ENCODE results near the gene TNFRSF21.
"Not testable (repeated sequence)": the region's sequence is repeated elsewhere in the genome, so short reads cannot be mapped to it uniquely, and the experiment has no call there.

Gene TNFRSF21, protein sequence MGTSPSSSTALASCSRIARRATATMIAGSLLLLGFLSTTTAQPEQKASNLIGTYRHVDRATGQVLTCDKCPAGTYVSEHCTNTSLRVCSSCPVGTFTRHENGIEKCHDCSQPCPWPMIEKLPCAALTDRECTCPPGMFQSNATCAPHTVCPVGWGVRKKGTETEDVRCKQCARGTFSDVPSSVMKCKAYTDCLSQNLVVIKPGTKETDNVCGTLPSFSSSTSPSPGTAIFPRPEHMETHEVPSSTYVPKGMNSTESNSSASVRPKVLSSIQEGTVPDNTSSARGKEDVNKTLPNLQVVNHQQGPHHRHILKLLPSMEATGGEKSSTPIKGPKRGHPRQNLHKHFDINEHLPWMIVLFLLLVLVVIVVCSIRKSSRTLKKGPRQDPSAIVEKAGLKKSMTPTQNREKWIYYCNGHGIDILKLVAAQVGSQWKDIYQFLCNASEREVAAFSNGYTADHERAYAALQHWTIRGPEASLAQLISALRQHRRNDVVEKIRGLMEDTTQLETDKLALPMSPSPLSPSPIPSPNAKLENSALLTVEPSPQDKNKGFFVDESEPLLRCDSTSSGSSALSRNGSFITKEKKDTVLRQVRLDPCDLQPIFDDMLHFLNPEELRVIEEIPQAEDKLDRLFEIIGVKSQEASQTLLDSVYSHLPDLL

DNA sequence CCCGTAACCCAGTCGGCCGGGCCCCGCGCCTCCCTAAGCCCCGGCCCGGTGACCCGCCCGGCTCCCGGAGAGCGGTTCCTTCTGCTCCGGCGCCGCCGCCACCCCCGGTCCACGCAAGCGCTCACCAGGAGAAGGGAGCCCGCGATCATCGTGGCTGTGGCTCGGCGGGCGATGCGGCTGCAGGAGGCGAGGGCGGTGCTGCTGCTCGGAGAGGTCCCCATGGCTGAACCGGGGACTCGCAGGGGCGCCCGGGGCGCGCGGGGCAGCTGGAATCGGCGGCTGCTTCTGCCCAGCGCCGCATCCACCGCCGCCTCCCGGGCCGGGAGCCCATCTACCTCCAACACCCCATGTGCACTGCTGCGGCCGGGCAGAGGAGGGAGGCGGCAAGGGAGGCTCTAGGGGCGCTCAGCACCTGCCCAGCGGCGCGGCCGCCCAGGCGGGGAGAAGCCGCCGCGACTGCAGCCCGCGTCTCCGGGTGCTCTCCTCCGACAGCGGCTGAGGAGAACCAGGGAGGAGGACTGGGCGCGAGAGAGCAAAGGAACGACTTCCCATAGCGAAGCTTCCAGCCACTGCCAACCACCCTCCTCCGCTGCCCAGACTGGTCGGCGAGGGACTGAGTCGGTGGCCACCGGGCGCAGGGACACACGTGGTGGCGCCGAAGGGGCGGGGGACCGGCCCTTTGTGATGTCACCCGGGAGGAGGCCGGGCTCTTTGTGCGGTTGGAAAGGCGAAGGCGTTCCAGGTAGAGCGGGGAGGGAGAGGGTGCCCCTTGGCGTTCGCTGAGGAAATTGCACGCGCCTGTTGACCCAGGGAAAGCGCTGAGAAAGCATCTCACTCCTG, at the start of gene TNFRSF21:
TNFRSF21 (minus strand) TSS at position 615 of the 840 bp plus-strand sequence; CDS start at position 221, 394 bp downstream.
- peak; percentile 68 for DNase-seq

DNA sequence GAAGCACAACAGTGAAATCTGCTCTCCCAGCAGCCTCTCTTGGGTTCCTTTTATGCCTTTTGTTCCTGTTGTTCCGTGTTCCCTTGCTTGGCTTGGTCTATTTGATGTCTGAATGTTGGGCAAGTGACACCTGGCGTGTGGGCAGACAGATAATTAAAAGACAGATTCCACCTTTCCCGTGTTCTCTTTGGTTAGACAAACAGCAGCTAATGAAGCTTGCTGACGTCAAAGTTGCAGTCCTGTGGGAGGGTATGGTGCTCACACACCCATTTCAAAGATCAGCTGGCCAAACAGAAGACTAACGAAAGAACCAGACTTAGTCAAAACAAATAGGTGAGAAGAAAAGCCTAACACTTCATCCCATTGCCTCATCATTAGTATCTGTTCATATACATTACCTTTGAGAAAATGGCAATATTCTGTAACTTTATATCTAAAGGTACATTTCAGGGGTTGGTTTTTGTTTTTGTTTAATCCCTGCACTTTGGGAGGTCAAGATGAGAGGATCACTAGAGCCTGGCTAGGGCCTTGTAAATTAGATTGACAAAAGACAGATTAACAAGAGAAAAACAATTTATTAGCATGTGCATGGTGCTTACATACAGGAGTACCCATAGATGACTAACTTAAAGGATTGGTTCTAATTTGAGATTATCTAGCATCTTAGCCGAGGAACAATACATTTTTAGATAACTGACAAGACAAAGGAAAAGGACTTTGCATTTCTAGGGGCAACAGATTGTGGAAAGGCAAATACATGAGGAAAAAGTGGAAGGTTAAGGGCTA, 48.9 kb upstream of the TNFRSF21 start:
- no peak for DNase-seq

DNA sequence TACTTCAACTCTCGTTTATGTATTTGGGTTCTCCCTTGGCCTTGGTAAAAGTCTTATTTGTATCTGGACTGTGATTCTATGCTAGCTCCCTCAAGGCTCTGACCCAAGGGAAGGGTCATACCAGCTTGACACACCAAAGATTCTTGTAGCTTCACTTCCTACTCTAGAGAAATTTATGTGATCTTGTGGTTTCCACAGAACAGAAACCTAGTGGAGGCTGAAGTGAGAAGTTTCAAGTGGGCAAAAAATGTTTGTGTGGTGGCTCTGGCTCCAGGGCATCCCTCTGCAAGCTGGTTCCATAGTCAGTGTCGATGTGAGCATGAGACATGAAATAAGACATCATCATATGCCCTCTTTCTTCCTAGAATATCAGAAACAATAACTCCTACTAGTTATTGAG, 48.1 kb upstream of the TNFRSF21 start:
- no peak for DNase-seq

DNA sequence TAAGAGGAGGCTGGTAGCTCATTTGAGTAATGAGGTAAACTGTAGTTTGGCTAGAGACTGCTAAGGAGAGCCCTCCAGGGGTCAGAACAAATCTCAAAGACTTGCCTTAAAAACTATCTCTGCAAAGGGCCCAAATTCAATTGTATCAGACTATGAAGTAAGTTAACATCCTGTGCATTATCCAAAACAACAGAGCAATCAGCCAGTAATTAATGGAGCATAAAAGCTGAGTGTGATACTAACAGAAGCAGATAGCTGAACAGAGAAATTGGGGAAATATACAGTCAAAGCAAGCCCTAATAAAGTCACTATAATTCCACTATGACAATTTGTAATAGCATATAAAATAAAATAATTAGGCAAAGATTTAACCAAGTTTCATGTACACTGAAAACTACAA, 45.8 kb upstream of the TNFRSF21 start:
- no peak for DNase-seq

DNA sequence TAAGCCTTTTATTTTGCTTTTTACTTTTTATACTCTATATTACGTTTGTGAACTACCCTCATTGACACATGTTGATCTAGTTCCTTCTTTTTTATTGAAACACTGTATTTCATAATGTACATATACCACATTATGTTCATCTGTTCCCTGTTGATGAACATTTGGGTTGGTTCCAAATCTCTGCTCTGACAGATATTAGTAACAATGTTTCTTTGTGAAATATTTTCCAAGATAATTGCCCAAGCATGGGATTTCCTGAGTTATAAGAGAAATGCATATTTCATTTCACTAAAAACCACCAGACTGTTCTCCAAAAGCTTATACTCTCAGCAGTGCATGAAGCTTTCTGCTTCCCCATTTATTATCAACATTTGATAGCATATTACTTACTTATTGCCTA, 44.2 kb upstream of the TNFRSF21 start:
- peak; percentile 5 for DNase-seq

DNA sequence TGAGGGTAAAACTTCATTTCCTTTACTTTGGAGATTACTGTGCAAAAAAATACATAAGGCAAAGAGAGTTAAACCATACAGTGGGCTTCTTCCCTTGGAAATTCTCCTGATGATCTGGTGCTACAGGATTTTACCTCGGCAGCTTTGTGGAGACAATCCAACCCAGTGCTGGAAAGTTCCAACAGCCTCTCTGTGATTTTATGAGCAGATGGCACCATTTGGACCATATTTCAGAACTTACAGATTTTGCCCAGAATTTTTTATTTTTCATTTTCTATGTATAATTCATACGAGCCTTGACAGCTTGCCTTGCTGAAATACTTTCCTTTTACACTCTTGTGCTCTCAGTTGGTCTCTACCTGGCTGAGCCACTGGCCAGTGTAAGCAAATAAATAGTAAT, 43.3 kb upstream of the TNFRSF21 start:
- DNase-seq = no peak

DNA sequence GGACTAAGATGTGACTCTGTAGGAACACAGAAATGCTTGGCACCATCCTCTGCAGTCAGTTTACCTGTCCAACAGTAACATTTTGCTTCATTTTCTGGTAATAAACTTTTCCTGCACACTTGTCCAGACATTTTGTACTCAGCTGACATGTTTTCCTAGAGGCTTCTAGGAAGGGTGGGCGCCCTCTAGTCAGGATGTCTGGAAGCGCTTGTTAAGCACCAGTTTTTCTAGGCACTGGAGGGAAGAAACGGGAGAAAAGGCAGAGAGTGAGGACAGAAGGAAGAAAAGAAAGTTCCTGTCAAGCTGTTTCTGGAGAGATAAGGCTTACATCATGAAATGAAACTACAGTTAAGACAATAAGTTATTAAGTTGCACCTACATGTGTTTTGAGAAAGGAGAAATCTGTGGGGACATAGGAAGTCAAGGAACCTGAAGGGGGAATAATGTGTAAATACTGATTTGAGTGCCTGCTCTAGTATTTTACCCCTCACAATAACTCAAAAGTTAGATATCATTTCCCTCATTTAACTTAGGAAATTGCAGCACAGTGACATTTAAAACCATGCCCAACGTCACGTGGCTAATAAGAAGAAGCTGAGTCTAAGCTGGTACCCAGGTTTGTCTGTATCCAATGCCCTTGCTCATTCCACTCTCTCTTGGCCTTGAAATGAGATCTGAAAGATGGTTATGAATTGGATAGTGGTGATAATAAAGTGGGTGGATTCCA, 42.7 kb upstream of the TNFRSF21 start:
- DNase-seq = no peak

DNA sequence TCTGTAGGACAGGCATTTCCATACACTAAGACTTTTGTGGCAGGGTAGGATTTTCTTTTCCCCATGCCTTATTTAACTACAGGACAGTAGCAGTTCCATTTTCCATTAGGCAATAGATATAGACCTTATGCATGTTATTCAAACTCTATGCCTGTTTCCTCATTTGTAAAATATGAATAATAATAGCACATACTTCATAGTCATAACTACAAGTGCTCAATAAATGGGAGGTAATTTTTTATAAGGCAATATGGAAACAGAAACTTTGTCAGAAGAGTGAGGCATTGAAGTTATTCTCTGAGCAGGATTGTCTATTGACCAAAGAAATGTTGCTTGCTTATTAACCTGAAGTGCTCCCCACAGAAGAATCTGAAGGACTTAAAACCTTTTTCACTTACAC, 41.9 kb upstream of the TNFRSF21 start:
- DNase-seq = no peak

DNA sequence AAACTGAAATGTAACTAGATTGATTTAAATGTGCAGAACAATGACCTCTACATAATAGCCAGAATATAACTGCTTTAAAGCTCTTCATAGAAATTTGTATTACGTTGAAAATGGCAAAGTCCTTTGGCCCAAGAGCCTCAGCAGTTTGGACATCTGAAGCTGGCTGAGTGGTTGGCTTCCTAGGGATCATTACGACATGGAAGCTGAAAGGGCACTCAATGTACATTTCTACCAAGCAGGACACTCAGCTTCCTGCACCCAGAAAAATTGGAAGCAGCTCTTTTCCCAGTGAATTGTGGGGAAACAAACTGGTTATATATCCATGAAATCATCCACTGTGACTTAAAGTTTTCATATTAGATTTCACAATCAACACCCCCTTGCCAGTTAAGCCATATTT, 40.2 kb upstream of the TNFRSF21 start:
- DNase-seq = no peak

DNA sequence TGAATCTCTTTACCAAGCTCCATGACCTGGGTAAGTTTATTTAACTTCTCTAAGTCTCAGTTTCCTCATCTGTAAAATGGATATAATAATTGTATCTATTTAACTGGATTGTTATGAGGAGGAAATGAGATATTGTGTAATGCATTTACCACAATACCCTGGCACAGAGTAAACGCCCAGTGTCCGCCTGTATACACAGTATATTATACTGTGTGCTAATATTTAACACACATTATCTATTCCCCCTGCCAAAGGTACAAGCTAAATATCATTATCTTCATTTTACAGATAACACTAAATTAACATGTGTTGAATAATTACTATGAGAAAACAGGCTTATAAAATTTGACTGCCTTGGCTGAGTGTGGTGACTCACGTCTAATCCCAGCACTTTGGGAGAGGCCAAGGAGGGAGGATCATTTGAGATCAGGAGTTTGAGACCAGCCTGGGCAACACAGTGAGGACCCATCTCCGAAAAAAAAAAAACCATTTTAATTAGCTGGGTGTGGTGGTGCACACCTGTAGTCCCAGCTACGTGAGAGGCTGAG, 38.7 kb upstream of the TNFRSF21 start:
- DNase-seq = no peak

DNA sequence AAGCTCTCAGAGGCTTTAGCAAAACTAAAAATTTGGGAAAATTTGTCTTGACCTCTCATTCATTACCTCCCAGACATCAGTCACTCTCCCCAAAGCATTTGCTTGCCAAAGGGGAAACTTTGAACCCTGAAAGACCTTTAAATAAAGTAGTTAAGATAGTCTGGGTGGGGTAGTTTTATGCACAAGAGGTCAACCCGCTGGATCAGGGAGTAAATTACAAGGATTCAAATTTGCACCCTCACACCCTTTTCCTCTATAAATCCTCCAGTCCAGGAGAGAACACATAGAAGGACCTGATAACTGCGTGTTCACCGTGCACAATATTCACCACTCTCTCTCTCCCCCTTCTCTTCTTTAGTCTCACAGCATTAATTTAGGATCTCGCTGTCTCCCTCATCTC, 36.1 kb upstream of the TNFRSF21 start:
- DNase-seq = no peak

DNA sequence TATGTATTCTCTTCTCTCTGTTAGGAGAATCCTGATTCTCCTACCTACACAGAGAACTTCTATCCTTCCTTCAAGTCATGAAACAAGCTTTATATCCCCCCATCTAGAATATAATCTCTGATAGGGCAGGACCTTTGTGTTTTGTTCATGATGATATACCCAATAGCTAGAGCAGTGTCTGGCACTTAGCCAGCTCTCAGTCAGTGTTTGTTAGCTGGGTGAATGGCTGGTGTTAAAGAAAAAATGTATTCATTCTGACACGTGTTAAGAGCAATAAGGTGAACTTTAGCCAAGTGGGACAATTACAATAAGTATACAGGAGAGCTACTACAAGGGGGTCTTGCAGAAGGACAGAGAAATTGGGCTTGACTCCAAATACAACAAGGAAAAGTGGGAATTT, 34.3 kb upstream of the TNFRSF21 start:
- no peak for DNase-seq

DNA sequence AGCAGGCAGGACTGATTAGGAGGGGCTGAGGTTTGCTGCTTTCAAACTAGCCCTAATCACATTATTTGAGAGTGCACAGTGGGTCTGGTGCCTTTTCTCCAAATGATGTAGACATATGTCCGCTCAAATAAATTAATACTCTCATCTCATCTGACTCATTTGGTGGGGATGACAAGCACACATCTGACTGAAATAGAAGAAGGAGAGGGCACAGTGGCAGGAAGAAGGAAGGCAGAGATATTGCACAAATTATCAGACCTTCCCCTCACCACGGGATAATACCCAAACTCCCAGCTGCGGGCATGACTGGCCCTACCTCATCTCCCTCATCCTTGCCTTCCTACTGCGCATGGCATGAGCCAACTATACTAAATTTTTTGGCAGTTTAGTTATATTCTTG, 33.9 kb upstream of the TNFRSF21 start:
- no peak for DNase-seq

DNA sequence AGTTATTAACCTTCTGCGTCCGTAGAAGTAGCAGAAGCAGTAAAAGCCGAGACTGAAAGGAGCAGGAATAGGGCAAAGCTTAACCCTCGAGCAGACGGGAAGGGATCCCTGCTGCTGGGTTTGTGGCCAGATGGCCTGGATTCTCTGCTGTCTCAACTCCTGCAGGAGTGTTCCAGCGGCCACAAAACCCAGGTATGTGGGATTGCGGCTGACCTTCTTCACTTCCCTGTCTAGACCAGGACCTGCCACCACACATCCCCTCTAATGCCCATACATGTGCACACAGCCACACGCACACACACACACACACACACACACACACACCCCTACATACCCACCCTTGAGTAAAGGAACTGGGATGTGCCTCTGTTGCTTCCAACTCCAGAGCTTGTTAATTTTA, 33.1 kb upstream of the TNFRSF21 start:
- DNase-seq = no peak

DNA sequence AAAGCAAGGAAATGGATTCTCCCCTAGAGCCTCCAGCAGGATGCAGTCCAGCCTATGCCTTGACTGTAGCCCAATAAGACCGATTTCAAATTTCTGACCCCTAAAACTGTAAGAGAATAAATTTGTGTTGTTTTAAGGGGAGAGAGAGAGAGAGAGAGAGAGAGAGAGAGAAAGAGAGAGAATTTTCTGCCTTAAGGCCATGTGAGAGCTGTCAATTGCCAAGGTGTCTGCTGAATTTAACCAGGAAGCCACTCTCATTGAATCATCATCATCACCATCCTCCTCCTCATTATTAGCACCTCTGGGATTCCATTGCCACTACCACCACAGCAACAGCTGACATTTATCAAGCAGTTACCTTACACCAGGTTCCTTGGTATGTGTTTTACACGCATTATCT, 27.8 kb upstream of the TNFRSF21 start:
- DNase-seq = no peak

DNA sequence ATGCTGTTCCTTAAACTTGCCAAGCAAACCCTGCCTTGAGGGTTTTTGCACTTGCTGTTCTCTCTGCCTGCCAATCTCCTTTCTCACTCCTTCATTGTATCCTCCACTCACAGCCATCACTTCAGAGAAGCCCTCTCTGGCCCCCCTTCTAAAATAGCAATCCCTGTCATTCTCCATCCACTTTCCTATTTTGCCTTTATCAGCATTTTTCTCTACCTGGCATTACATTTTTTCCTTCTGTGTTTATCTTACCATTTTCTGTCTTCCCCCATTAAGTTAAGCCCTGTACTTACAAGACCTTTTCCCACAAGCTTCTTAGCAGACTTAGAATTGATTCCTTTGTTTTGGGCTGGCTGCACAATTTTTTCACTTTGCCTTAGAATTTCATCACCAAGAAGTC, 26.6 kb upstream of the TNFRSF21 start:
- DNase-seq = no peak

DNA sequence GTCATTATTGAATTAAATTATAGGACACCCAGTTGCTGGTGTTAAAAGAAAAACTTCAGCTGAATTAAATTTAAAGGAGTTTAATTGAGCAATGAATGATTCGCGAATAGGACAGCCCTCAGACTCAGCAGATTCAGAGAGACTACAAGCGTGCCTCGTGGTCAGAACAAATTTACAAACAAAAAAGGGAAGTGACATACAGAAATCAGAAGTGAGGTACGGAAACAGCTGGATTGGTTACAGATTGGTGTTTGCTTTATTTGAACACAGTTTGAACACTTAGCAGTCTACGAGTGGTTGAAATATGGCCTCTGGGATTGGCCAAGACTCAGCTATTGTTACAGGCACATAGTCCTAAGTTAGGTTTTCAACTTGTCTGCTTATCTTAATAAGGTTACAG, 25.8 kb upstream of the TNFRSF21 start:
- peak; percentile 4 for DNase-seq

DNA sequence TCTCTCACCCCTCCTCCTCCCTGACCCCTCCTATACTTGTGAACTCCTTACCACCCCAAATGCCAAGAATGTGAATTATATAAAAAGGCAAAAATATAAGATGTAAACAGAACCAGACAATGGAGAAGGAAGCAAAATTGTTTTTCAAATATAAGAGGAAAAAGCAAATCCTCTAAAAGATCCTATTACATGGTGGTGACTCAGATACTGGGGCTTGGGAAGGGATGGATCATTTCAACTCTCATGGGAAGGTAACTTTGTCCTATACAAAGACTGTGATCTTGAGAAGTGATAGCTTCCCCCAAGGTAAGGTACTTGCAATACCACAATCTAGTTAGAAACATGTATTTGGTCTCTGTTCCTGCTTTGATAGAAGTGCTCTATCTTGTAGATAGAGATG, 24.6 kb upstream of the TNFRSF21 start:
- no peak for DNase-seq

DNA sequence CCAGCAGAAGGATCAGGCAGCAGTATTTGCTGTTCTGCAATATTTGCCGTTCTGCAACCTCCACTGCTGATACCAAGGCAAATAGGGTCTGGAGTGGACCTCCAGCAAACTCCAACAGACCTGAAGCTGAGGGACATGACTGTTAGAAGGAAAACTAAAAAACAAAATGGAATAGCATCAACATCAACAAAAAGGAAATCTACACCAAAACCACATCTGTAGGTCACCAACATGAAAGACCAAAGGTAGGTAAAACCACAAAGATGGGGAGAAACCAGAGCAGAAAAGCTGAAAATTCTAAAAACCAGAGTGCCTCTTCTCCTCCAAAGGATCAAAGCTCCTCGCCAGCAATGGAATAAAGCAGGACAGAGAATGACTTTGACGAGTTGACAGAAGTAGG, 18.9 kb upstream of the TNFRSF21 start:
- not testable (repeated sequence) for DNase-seq

DNA sequence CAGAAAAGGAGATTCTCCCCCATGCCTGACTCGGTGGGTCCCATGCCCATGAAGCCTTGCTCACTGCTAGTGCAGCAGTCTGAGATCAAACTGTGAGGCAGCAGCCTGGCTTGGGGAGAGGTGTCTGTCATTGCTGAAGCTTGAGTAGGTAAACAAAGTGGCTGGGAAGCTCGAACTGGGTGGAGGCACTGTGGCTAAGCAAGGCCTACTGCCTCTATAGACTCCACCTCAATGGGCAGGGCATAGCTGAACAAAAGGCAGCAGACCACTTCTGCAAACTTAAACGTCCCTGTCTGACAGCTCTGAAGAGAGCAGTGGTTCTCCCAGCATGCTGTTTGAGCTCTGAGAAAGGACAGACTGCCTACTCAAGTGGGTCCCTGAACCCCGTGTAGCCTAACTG, 18.4 kb upstream of the TNFRSF21 start:
- not testable (repeated sequence) for DNase-seq

DNA sequence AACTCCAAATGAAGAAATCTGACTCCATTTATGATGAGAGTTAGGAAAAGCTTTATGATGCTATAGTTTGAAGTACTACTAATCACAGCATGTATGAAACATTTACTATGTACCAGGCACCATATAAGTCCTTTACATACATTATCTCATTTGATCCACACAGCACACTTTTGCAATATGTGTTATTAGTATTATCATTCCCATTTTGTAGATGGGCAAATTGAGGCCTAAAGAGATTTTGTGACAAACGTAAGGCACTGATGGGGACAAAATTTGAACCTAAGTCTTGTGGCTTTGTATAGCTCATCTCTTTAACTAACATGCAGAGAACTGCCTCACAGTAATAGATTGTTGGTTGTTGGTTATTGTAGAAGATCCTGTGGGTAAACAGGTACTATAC, 14.2 kb upstream of the TNFRSF21 start:
- DNase-seq = no peak

DNA sequence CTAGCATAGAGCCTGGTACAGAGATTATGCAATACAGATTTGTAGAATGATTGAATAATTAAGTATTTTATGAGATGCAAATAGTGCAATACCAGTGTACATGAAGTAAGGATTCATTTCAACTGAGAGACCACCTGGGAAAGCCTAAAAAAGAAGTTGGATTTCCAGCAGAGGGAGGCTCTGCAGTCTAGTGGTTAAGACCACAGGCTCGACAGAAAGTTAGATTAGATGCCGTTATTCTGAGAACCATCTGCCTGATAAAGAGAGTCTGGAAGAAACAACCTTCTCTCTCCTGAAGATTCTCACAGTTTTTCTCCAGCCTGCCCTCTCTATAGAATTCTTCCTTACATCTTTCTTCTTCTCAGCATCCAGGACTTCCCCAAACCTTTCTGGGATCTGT, 13.6 kb upstream of the TNFRSF21 start:
- DNase-seq = no peak
